ENCODE measurements around the gene DUS2. TPM values are rescaled to one million over a fixed set of nuclear protein-coding genes. Genes with fewer than 3 reads are reported as not detected.
"Not testable (repeated sequence)": the region's sequence is repeated elsewhere in the genome, so short reads cannot be mapped to it uniquely, and the experiment has no call there.

Gene DUS2
- total RNA-seq, 1 donor from 2014 or later: 22.9 TPM

DNA sequence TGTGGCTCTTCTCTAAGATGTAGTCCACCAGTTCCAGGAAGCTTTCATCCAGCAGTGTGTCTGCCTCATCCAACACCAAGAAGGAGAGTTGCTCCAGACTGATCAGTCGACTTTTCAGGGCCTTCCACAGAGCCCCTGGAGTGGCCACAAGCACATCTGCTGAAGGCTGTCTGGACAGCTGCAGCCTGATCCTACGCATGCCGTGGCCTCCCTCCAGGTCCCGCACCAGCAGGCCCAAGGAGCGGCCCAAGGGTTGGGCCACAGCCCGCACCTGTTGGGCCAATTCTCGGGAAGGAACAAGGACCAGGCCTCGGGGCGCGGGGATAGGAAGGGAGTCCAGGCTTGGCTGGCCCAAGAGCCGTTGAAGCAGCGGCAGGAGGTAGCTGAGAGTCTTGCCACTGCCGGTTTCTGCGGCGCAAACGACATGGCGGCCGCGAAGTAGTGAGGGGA lies 781 bp upstream of the DUS2 start:
- no peak for DNase-seq (ENCODE audit: low spot score)
- H3K27ac ChIP-seq: peak overlapping the region; percentile 77
- H3K9me3 Mint-ChIP-seq: no peaks in the 10 kb centered on the region

DNA sequence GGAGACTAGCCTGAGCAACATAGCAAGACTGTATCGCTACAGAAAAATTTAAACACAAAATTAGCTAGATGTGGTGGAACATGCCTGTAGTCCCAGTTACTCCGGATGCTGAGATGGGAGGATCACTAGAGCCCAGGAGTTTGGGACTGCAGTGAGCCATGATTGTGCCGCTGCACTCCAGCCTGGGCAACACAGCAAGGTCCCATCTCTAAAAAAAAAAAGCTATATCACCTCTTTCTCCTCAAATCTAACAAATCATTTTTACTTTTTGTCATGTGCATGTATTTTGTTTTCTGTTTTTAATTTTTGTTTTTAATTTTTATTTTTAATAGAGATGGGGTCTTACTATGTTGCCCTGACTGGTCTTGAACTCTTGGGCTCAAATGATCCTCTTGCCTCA lies 5.9 kb downstream of the DUS2 start:
- no peaks in the 10 kb centered on the region for H3K36me3 ChIP-seq
- no peaks in the 10 kb centered on the region for H3K27me3 Mint-ChIP-seq (ENCODE audit: insufficient read depth, low read depth)
- no peaks in the 10 kb centered on the region for H3K9me3 ChIP-seq (ENCODE audit: low read depth)
- peaks cover 1% of the 10 kb centered on the region for H3K36me3 Mint-ChIP-seq
- no peaks in the 10 kb centered on the region for H3K9me3 Mint-ChIP-seq
- no peak overlapping the region for H3K4me2 ChIP-seq
- H3K27ac ChIP-seq: no peak overlapping the region
- no peaks in the 10 kb centered on the region for H3K27me3 ChIP-seq
- no peaks in the 10 kb centered on the region for H3F3A ChIP-seq (ENCODE audit: low read depth)
- no peak overlapping the region for H3K27ac Mint-ChIP-seq
- H3K4me1 Mint-ChIP-seq: peaks cover 3% of the 10 kb centered on the region
- H3K4me3 Mint-ChIP-seq: no peak overlapping the region
- no peaks in the 10 kb centered on the region for H4K20me1 ChIP-seq (ENCODE audit: low read depth)
- H3K79me2 ChIP-seq (ENCODE audit: low read depth): peaks cover 22% of the 10 kb centered on the region
- H3K9ac ChIP-seq: no peak overlapping the region
- no peak overlapping the region for H2AFZ ChIP-seq (replicated peaks)
- TF ChIP-seq EZH2phosphoT487 (IDR thresholded peaks at IDR 0.05): no peak
- TF ChIP-seq, protein P1, sequence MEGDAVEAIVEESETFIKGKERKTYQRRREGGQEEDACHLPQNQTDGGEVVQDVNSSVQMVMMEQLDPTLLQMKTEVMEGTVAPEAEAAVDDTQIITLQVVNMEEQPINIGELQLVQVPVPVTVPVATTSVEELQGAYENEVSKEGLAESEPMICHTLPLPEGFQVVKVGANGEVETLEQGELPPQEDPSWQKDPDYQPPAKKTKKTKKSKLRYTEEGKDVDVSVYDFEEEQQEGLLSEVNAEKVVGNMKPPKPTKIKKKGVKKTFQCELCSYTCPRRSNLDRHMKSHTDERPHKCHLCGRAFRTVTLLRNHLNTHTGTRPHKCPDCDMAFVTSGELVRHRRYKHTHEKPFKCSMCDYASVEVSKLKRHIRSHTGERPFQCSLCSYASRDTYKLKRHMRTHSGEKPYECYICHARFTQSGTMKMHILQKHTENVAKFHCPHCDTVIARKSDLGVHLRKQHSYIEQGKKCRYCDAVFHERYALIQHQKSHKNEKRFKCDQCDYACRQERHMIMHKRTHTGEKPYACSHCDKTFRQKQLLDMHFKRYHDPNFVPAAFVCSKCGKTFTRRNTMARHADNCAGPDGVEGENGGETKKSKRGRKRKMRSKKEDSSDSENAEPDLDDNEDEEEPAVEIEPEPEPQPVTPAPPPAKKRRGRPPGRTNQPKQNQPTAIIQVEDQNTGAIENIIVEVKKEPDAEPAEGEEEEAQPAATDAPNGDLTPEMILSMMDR (IDR thresholded peaks at IDR 0.05): no peak
- no peak for TF ChIP-seq EZH2 (IDR thresholded peaks at IDR 0.05)
- no peak overlapping the region for H3K4me3 ChIP-seq
- no peak for DNase-seq (ENCODE audit: low spot score)
- peaks cover 4% of the 10 kb centered on the region for H3K4me1 ChIP-seq

More for the DNA sequence above, 781 bp upstream of the DUS2 start:
- Histone ChIP-seq H3K36me3 (peaks cover 4% of the 10 kb centered on the region), H3K27me3 (no peaks in the 10 kb centered on the region), H3K79me2 (ENCODE audit: low read depth) (peaks cover 52% of the 10 kb centered on the region), H2AFZ (replicated peaks) (peak overlapping the region; percentile 96), H3K4me3 (peak overlapping the region; percentile 81), H3K9me3 (ENCODE audit: low read depth) (no peaks in the 10 kb centered on the region), H3K4me2 (peak overlapping the region; percentile 96), H4K20me1 (ENCODE audit: low read depth) (peaks cover 7% of the 10 kb centered on the region), H3F3A (ENCODE audit: low read depth) (peaks cover 6% of the 10 kb centered on the region), H3K4me1 (peaks cover 18% of the 10 kb centered on the region), H3K9ac (peak overlapping the region; percentile 95)
- no peak for TF ChIP-seq EZH2phosphoT487 (IDR thresholded peaks at IDR 0.05)
- TF ChIP-seq, protein P1 (IDR thresholded peaks at IDR 0.05): no peak
- no peak for TF ChIP-seq EZH2 (IDR thresholded peaks at IDR 0.05)
- peaks cover 3% of the 10 kb centered on the region for H3K36me3 Mint-ChIP-seq
- H3K27me3 Mint-ChIP-seq (ENCODE audit: insufficient read depth, low read depth): peaks cover 3% of the 10 kb centered on the region
- H3K4me1 Mint-ChIP-seq: peaks cover 22% of the 10 kb centered on the region
- H3K4me3 Mint-ChIP-seq: peak overlapping the region; percentile 100
- peak overlapping the region; percentile 14 for H3K27ac Mint-ChIP-seq

DNA sequence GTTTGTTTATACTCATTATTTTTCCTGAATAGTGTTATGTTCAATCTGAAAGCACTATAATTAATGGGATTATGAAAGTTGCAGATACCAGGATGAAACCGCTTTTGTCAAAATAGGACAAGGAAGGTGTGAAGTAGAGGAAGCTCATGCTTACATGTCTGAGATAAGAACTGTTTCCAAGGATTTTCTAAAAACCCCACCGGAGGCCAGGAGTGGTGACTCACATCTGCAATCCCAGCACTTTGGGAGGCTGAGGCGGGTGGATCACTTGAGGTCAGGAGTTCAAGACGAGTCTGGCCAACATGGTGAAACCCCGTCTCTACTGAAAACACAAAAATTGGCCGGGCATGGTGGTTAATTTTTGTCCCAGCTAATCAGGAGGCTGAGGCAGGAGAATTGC lies 7.0 kb downstream of the DUS2 start:
- H3K4me1 Mint-ChIP-seq; H3K4me3 Mint-ChIP-seq; H2AFZ ChIP-seq (replicated peaks); H3K27me3 Mint-ChIP-seq (ENCODE audit: insufficient read depth, low read depth); H3K27ac ChIP-seq; H4K20me1 ChIP-seq (ENCODE audit: low read depth); H3K36me3 Mint-ChIP-seq; H3F3A ChIP-seq (ENCODE audit: low read depth); H3K4me2 ChIP-seq; H3K9me3 Mint-ChIP-seq; H3K36me3 ChIP-seq; H3K9ac ChIP-seq; H3K4me3 ChIP-seq; H3K9me3 ChIP-seq (ENCODE audit: low read depth); DNase-seq (ENCODE audit: low spot score); H3K27me3 ChIP-seq; H3K27ac Mint-ChIP-seq; H3K4me1 ChIP-seq: not testable (repeated sequence)
- H3K79me2 ChIP-seq (ENCODE audit: low read depth): peaks cover 11% of the 10 kb centered on the region

DNA sequence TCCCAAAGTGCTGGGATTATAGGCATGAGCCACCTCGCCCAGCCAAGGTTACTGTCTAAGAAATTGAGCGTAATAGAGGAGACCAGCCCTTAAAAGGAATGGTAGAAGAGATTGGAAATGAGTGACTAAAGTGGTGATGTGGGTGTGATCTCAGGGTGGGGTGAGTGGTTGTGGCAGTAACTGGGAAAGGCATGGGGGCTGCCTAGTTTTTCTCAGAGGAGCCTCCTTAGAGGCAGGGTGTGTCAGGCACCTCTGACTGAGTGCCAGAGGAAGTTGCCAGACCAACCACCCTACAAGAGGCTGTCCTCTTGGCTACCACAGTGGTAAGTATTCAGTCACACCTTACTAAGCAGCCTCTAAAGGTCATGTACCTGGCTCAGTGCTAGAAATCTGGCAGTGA lies 8.9 kb downstream of the DUS2 start:
- TF ChIP-seq EZH2phosphoT487 (IDR thresholded peaks at IDR 0.05): no peak
- TF ChIP-seq EZH2 (IDR thresholded peaks at IDR 0.05): no peak
- TF ChIP-seq, protein P1 (IDR thresholded peaks at IDR 0.05): no peak
- DNase-seq (ENCODE audit: low spot score): no peak
- no peaks in the 10 kb centered on the region for H3K79me2 ChIP-seq (ENCODE audit: low read depth)
- Mint-ChIP-seq H3K27me3 (ENCODE audit: insufficient read depth, low read depth) (no peaks in the 10 kb centered on the region), H3K4me3 (no peak overlapping the region), H3K4me1 (no peaks in the 10 kb centered on the region), H3K36me3 (peaks cover 4% of the 10 kb centered on the region), H3K9me3 (no peaks in the 10 kb centered on the region), H3K27ac (no peak overlapping the region)
- H4K20me1 ChIP-seq (ENCODE audit: low read depth): no peaks in the 10 kb centered on the region
- no peak overlapping the region for H3K9ac ChIP-seq
- H3F3A ChIP-seq (ENCODE audit: low read depth): no peaks in the 10 kb centered on the region
- H3K27ac ChIP-seq: no peak overlapping the region
- no peak overlapping the region for H3K4me3 ChIP-seq
- no peak overlapping the region for H3K4me2 ChIP-seq
- no peaks in the 10 kb centered on the region for H3K4me1 ChIP-seq
- H2AFZ ChIP-seq (replicated peaks): no peak overlapping the region
- no peaks in the 10 kb centered on the region for H3K9me3 ChIP-seq (ENCODE audit: low read depth)
- no peaks in the 10 kb centered on the region for H3K36me3 ChIP-seq
- H3K27me3 ChIP-seq: no peaks in the 10 kb centered on the region
